Adrenal gland (tissue), 5 donors: Measurements from ENCODE around the gene SYT2.

Experiments
- POLR2A ChIP-seq, 2 donors: fragments of 450-650 bp; IDR thresholded peaks; one replicate each; pipeline ENCODE4 v1.6.1; 2017; ENCODE audit warnings: antibody characterized with exemption in 2 of 2, mild to moderate bottlenecking in 2 of 2, moderate library complexity in 1 of 2
- TF ChIP-seq, protein P1 (sequence below), 6 experiments: fragments of 450-650 bp in 4 of 6; fragments of 200-600 bp in 2 of 6; sonication (generic) in 1 of 6; IDR thresholded peaks; 1 replicate in 5 of 6; 2 replicates in 1 of 6; pipeline versions ENCODE4 v1.5.1 to v1.8.0; 2016 to 2021; ENCODE audit warnings: antibody characterized with exemption in 6 of 6, mild to moderate bottlenecking in 2 of 6, moderate library complexity in 1 of 6
- donor health status: DM: no; HTN: no; CAD: no.

DNA sequence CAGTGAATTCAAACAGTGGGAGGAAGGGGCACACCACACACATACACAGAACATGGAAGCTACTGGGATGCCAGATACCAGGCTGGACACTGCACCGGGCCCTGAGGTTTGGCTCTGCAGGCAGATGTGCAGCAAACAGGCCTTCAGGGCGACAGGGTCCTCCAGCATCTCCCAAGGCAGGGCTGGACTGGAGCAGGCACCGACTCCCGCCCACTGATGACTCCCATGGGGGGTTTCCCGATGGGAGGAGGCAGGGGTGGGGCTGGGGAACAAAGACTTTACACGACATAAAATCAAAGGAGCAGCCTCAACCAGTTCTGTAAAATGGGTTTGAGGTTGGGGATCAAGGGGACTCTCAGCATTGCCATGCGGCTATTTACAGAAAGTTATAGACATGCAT, 118.1 kb downstream of the SYT2 start:
- TF ChIP-seq, protein P1, sequence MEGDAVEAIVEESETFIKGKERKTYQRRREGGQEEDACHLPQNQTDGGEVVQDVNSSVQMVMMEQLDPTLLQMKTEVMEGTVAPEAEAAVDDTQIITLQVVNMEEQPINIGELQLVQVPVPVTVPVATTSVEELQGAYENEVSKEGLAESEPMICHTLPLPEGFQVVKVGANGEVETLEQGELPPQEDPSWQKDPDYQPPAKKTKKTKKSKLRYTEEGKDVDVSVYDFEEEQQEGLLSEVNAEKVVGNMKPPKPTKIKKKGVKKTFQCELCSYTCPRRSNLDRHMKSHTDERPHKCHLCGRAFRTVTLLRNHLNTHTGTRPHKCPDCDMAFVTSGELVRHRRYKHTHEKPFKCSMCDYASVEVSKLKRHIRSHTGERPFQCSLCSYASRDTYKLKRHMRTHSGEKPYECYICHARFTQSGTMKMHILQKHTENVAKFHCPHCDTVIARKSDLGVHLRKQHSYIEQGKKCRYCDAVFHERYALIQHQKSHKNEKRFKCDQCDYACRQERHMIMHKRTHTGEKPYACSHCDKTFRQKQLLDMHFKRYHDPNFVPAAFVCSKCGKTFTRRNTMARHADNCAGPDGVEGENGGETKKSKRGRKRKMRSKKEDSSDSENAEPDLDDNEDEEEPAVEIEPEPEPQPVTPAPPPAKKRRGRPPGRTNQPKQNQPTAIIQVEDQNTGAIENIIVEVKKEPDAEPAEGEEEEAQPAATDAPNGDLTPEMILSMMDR (IDR thresholded peaks at IDR 0.05) = no peak
- no peak for TF ChIP-seq POLR2A (IDR thresholded peaks at IDR 0.05)
